Measurements from ENCODE around the gene USP43. TPM values are rescaled to one million over a fixed set of nuclear protein-coding genes. Genes with fewer than 3 reads are reported as not detected.

Gene USP43
- total and polyA plus RNA-seq, 10 of the 15 experiments (the other 5 are each of a cell fraction or from before 2014, with no cell fraction given), result 0.94 TPM; not detected in 9

DNA sequence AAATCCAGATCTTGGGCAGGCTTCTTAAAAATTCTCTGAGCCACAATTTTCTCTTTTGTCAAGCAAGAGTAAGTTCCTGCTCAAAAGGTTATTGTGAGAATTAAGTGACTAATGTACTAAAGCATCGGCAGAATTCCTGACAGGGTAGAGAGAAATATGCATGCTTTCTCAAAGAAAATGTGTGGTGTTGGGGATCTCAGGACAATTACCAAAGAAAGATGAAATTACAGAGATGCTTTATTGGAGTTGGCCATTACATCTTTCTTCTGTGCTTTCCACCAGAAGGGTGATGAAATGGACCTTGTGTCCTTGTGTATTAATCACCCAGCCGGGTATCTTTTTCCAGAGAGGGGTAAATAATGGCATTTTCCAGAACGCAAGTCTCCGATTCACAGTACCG is 1.7 kb upstream of the USP43 start (continued):
- TF ChIP-seq, protein P1, sequence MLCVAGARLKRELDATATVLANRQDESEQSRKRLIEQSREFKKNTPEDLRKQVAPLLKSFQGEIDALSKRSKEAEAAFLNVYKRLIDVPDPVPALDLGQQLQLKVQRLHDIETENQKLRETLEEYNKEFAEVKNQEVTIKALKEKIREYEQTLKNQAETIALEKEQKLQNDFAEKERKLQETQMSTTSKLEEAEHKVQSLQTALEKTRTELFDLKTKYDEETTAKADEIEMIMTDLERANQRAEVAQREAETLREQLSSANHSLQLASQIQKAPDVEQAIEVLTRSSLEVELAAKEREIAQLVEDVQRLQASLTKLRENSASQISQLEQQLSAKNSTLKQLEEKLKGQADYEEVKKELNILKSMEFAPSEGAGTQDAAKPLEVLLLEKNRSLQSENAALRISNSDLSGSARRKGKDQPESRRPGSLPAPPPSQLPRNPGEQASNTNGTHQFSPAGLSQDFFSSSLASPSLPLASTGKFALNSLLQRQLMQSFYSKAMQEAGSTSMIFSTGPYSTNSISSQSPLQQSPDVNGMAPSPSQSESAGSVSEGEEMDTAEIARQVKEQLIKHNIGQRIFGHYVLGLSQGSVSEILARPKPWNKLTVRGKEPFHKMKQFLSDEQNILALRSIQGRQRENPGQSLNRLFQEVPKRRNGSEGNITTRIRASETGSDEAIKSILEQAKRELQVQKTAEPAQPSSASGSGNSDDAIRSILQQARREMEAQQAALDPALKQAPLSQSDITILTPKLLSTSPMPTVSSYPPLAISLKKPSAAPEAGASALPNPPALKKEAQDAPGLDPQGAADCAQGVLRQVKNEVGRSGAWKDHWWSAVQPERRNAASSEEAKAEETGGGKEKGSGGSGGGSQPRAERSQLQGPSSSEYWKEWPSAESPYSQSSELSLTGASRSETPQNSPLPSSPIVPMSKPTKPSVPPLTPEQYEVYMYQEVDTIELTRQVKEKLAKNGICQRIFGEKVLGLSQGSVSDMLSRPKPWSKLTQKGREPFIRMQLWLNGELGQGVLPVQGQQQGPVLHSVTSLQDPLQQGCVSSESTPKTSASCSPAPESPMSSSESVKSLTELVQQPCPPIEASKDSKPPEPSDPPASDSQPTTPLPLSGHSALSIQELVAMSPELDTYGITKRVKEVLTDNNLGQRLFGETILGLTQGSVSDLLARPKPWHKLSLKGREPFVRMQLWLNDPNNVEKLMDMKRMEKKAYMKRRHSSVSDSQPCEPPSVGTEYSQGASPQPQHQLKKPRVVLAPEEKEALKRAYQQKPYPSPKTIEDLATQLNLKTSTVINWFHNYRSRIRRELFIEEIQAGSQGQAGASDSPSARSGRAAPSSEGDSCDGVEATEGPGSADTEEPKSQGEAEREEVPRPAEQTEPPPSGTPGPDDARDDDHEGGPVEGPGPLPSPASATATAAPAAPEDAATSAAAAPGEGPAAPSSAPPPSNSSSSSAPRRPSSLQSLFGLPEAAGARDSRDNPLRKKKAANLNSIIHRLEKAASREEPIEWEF (IDR thresholded peaks at IDR 0.05; ENCODE audit: insufficient replicate concordance, low read depth, low read length), result no peak
- TF ChIP-seq, protein P2, sequence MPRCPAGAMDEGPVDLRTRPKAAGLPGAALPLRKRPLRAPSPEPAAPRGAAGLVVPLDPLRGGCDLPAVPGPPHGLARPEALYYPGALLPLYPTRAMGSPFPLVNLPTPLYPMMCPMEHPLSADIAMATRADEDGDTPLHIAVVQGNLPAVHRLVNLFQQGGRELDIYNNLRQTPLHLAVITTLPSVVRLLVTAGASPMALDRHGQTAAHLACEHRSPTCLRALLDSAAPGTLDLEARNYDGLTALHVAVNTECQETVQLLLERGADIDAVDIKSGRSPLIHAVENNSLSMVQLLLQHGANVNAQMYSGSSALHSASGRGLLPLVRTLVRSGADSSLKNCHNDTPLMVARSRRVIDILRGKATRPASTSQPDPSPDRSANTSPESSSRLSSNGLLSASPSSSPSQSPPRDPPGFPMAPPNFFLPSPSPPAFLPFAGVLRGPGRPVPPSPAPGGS (IDR thresholded peaks at IDR 0.05; ENCODE audit: borderline replicate concordance, insufficient read depth, low read depth, low read length, poor library complexity, severe bottlenecking), result no peak
- TF ChIP-seq RB1 (IDR thresholded peaks at IDR 0.05; ENCODE audit: borderline replicate concordance) (no peak), YBX1 (IDR thresholded peaks at IDR 0.05) (no peak), TCF3 (IDR thresholded peaks at IDR 0.05; ENCODE audit: borderline replicate concordance, insufficient read depth, low read depth, low read length) (no peak), IKZF2 (IDR thresholded peaks at IDR 0.05) (no peak)
